Effector CD8-positive, alpha-beta T cell (primary cell): Measurements from ENCODE around the gene REV3L.
"Not testable (repeated sequence)": the region's sequence is repeated elsewhere in the genome, so short reads cannot be mapped to it uniquely, and the experiment has no call there.

Experiments used
- DNase-seq: peaks from one replicate; lab custom pipeline; 2025; lab: John Stamatoyannopoulos, UW

Gene REV3L

GRCh38 chr6:111379302-111379701, 103.7 kb downstream of the REV3L start:
- no peak for DNase-seq

- DNase-seq, result no peak
Observed at GRCh38 chr6:111377558-111378120, 105.4 kb downstream of the REV3L start.

GRCh38 chr6:111367393-111368088, 115.5 kb downstream of the REV3L start:
- DNase-seq, result no peak

- no peak for DNase-seq
Observed at GRCh38 chr6:111361648-111362047, 121.4 kb downstream of the REV3L start.

GRCh38 chr6:111358454-111358853, 124.6 kb downstream of the REV3L start:
- no peak for DNase-seq

- DNase-seq, result no peak
Observed at GRCh38 chr6:111357705-111358104, 125.3 kb downstream of the REV3L start.

GRCh38 chr6:111356551-111356950, 126.5 kb downstream of the REV3L start:
- no peak for DNase-seq

GRCh38 chr6:111354758-111355555, 128.1 kb downstream of the REV3L start:
- no peak for DNase-seq

- no peak for DNase-seq
Observed at GRCh38 chr6:111353912-111354462, 129.0 kb downstream of the REV3L start.

GRCh38 chr6:111347589-111347988, 135.4 kb downstream of the REV3L start:
- no peak for DNase-seq

GRCh38 chr6:111342913-111343312, 140.1 kb downstream of the REV3L start:
- no peak for DNase-seq

- DNase-seq, result no peak
Observed at GRCh38 chr6:111339294-111339693, 143.7 kb downstream of the REV3L start.

GRCh38 chr6:111338843-111339242, 144.2 kb downstream of the REV3L start:
- DNase-seq, result no peak

- DNase-seq, result no peak
Observed at GRCh38 chr6:111337829-111338236, 145.2 kb downstream of the REV3L start.

GRCh38 chr6:111329882-111330633, 153.0 kb downstream of the REV3L start:
- no peak for DNase-seq

GRCh38 chr6:111326563-111326962, 156.5 kb downstream of the REV3L start:
- DNase-seq, result no peak

- DNase-seq, result no peak
Observed at GRCh38 chr6:111322145-111322544, 160.9 kb downstream of the REV3L start.

- not testable (repeated sequence) for DNase-seq
Observed at GRCh38 chr6:111307950-111308349, 175.1 kb downstream of the REV3L start.

GRCh38 chr6:111307275-111307858, 175.7 kb downstream of the REV3L start:
- no peak for DNase-seq

GRCh38 chr6:111306104-111306888, 176.7 kb downstream of the REV3L start:
- no peak for DNase-seq

GRCh38 chr6:111301946-111302345, 181.1 kb downstream of the REV3L start:
- no peak for DNase-seq
